Activated B cell treated with CpG ODN at 0.5 μM for 24 hours (primary cell): ENCODE results near the gene ODAD3. TPM values are rescaled to one million over a fixed set of nuclear protein-coding genes. Genes with fewer than 3 reads are reported as not detected.

Experiments used
- ATAC-seq: fragments of 200-7000 bp; cut with Tn5 transposase; one replicate; pipeline ENCODE4 v1.10.0; 2021; ENCODE audit warnings: low read depth, mild to moderate bottlenecking, moderate library complexity
- CTCF ChIA-PET: fragments of 350-600 bp; sonication (Branson Sonifier 250); formaldehyde crosslinking; loops from one replicate; lab custom pipeline; 2021; ENCODE audit warnings: antibody characterized with exemption; lab: Charles Lee
- POLR2A ChIA-PET: fragments of 350-600 bp; sonication (Branson Sonifier 250); formaldehyde crosslinking; loops from one replicate; lab custom pipeline; 2021; ENCODE audit warnings: antibody characterized with exemption; lab: Charles Lee
- DNase-seq: peaks from one replicate; pipeline ENCODE4 v3.0.0; 2022
- H3K27ac Mint-ChIP-seq: one replicate; pipeline ENCODE4 v1.8.0; 2020; ENCODE audit warnings: mixed read lengths
- H3K27me3 Mint-ChIP-seq: one replicate; pipeline ENCODE4 v1.8.0; 2021; ENCODE audit warnings: mixed read lengths
- H3K36me3 Mint-ChIP-seq: one replicate; pipeline ENCODE4 v1.8.0; 2021; ENCODE audit warnings: low read depth, mixed read lengths
- H3K4me1 Mint-ChIP-seq: one replicate; pipeline ENCODE4 v1.8.0; 2021; ENCODE audit warnings: mixed read lengths
- H3K4me3 Mint-ChIP-seq: one replicate; pipeline ENCODE4 v1.8.0; 2020; ENCODE audit warnings: mild to moderate bottlenecking, mixed read lengths
- H3K9me3 Mint-ChIP-seq: one replicate; pipeline ENCODE4 v1.8.0; 2020; ENCODE audit warnings: mixed read lengths
- intact Hi-C: fragments of 100-400 bp; cut with micrococcal nuclease; formaldehyde crosslinking; loops from one replicate; pipeline ENCODE4 v1.15.1; 2024
- total RNA-seq: library from RNA; stranded (reverse); gene quantifications from 2 replicates; pipeline ENCODE4 v1.2.3, GENCODE V29; 2022
- TF ChIP-seq, protein P1 (sequence below): fragments of 200-600 bp; IDR thresholded peaks from one replicate; pipeline ENCODE4 v1.8.0; 2022; ENCODE audit warnings: antibody characterized with exemption, mild to moderate bottlenecking

ODAD3 gene
- total RNA-seq, 1 donor from 2014 or later, result 0.29 TPM

DNA sequence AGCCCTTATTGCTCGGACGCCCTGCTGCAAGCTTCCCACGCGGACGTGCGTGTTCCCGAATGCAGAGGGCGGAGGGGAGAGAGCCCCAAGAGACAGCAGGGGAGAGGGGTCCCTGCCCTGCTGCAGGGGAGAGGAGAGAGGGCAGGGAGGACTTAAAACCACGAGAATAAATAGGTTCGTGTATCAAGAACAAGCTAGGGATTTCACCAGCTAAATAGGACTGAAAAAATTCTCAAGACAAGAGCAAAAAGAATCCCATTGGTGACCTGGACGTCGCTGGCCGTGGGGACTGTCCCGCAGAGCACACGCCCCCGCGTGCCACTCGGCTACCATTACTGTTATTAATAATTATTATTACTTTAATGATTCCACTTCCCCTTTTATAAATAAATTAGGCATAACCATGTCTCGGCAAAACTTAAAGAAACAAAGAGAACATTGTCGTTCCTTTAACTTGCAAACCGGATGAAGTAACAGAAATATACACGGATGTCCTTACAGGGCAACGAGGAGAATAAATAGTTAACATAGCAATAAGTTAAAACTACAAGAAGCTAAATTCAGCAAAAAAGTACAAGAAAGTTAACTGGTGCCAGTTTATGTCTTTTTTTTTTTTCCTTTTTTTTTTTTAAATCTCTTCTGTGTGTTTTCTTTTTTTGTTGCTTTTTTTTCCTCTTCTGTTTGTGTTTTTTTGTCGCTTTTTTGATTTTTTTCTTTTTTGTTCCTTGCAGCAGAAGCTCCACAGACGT is 17.1 kb upstream of the ODAD3 start:
- intact Hi-C loops, result loop anchor here (5.0 kb wide), 1 partner anchor 135 kb away; no protein-coding TSS in a partner anchor
- H3K4me3 Mint-ChIP-seq, result peak overlapping the region; percentile 42
- no peaks in the 10 kb centered on the region for H3K9me3 Mint-ChIP-seq
- DNase-seq (no peak), ATAC-seq (no peak)
- ChIA-PET CTCF (interaction anchor here (0.7 to 1.4 kb wide), 3 partner anchors 30 to 77 kb away, joined by 3 to 8 read pairs (median 3); no protein-coding TSS in a partner anchor), POLR2A (interaction anchor here (0.6 to 0.7 kb wide), 3 partner anchors 69 to 417 kb away, joined by 3 to 5 read pairs (median 4); no protein-coding TSS in a partner anchor)
- TF ChIP-seq, protein P1, sequence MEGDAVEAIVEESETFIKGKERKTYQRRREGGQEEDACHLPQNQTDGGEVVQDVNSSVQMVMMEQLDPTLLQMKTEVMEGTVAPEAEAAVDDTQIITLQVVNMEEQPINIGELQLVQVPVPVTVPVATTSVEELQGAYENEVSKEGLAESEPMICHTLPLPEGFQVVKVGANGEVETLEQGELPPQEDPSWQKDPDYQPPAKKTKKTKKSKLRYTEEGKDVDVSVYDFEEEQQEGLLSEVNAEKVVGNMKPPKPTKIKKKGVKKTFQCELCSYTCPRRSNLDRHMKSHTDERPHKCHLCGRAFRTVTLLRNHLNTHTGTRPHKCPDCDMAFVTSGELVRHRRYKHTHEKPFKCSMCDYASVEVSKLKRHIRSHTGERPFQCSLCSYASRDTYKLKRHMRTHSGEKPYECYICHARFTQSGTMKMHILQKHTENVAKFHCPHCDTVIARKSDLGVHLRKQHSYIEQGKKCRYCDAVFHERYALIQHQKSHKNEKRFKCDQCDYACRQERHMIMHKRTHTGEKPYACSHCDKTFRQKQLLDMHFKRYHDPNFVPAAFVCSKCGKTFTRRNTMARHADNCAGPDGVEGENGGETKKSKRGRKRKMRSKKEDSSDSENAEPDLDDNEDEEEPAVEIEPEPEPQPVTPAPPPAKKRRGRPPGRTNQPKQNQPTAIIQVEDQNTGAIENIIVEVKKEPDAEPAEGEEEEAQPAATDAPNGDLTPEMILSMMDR, result no peak
- no peaks in the 10 kb centered on the region for H3K27me3 Mint-ChIP-seq
- peaks cover 27% of the 10 kb centered on the region for H3K36me3 Mint-ChIP-seq
- H3K4me1 Mint-ChIP-seq, result peaks cover 7% of the 10 kb centered on the region
- H3K27ac Mint-ChIP-seq, result no peak overlapping the region

DNA sequence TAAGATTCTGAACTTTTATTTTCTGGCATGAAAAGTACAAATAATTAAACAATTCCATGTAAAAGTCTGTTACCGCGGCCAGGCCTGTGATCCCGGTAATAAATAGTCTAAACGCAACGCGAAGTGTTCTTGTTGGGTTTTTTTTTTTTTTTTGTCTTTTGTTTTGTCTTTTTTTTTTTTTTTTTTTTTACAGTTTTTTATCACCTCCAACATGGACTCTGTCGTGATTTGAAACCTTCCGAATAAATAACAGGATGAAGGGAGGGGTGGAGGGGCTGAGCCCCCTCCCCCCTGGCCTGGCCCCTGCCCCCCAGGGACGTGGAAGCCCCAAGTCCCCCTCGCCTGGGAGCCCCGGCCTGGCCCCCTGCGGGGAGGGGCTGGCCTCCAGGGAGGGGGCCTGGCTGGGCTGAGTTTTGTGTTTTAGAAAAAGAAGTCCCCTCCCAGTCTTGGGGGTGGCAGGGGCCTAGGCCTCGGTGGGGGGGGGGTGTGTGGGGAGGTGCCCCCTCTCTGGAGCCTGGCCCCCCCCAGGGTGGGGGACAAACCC is 16.5 kb upstream of the ODAD3 start:
- no peak for DNase-seq
- ChIA-PET POLR2A (no interaction called here), CTCF (interaction anchor here (1.3 to 1.4 kb wide), 2 partner anchors 70 kb away, joined by 3 read pairs; no protein-coding TSS in a partner anchor)
- peaks cover 30% of the 10 kb centered on the region for H3K36me3 Mint-ChIP-seq
- H3K9me3 Mint-ChIP-seq, result no peaks in the 10 kb centered on the region
- TF ChIP-seq, protein P1, result no peak
- peaks cover 7% of the 10 kb centered on the region for H3K4me1 Mint-ChIP-seq
- intact Hi-C loops, result loop anchor here (5.0 kb wide), 1 partner anchor 136 kb away; no protein-coding TSS in a partner anchor
- H3K27ac Mint-ChIP-seq, result no peak overlapping the region
- no peak for ATAC-seq
- H3K4me3 Mint-ChIP-seq, result no peak overlapping the region
- H3K27me3 Mint-ChIP-seq, result no peaks in the 10 kb centered on the region

- TF ChIP-seq, protein P1, result no peak
- ChIA-PET CTCF (interaction anchor here (1.4 kb wide), 1 partner anchor 70 kb away, joined by 3 read pairs; no protein-coding TSS in a partner anchor), POLR2A (no interaction called here)
- intact Hi-C loops, result loop anchor here (5.0 kb wide), 1 partner anchor 137 kb away; no protein-coding TSS in a partner anchor
- H3K9me3 Mint-ChIP-seq, result no peaks in the 10 kb centered on the region
- peaks cover 32% of the 10 kb centered on the region for H3K36me3 Mint-ChIP-seq
- no peak for DNase-seq
- H3K4me1 Mint-ChIP-seq, result peaks cover 7% of the 10 kb centered on the region
- H3K27ac Mint-ChIP-seq, result no peak overlapping the region
- ATAC-seq, result no peak
- H3K4me3 Mint-ChIP-seq, result no peak overlapping the region
- no peaks in the 10 kb centered on the region for H3K27me3 Mint-ChIP-seq
Observed at GRCh38 chr19:11450570-11451326, 15.8 kb upstream of the ODAD3 start.

DNA sequence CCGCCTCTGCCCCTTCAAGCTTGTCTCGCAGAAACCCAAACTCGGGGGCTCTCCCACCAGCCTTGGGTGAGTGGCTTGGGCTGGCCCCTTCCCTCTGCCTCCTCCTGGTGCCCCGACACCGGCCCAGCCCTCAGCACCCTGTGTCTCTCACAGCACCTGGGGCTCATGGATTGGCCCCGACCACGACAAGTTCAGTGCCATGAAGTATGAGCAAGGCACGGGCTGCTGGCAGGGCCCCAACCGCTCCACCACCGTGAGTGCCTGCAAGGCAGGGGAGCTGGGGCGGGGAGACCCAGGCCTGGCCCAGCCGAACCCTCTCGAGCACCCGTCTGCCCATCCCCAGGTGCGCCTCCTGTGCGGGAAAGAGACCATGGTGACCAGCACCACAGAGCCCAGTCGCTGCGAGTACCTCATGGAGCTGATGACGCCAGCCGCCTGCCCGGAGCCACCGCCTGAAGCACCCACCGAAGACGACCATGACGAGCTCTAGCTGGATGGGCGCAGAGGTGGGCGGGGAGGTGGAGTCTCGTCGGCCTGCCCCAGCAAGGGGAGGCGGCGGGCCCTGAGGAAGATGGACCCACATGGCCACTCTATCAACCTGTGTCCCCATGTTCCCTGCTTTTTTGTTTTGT is 14.1 kb upstream of the ODAD3 start:
- ChIA-PET POLR2A (no interaction called here), CTCF (interaction anchor here (1.2 to 1.5 kb wide), 2 partner anchors 33 to 68 kb away, joined by 3 read pairs; no protein-coding TSS in a partner anchor)
- peaks cover 49% of the 10 kb centered on the region for H3K36me3 Mint-ChIP-seq
- intact Hi-C loops, result loop anchor here (10.0 kb wide), 1 partner anchor 314 kb away; no protein-coding TSS in a partner anchor
- TF ChIP-seq, protein P1, result no peak
- H3K9me3 Mint-ChIP-seq, result no peaks in the 10 kb centered on the region
- H3K4me1 Mint-ChIP-seq, result peaks cover 7% of the 10 kb centered on the region
- ATAC-seq (no peak), DNase-seq (no peak)
- no peak overlapping the region for H3K27ac Mint-ChIP-seq
- H3K4me3 Mint-ChIP-seq, result no peak overlapping the region
- no peaks in the 10 kb centered on the region for H3K27me3 Mint-ChIP-seq
